ENCODE results near the gene ADAMTS17.

DNA sequence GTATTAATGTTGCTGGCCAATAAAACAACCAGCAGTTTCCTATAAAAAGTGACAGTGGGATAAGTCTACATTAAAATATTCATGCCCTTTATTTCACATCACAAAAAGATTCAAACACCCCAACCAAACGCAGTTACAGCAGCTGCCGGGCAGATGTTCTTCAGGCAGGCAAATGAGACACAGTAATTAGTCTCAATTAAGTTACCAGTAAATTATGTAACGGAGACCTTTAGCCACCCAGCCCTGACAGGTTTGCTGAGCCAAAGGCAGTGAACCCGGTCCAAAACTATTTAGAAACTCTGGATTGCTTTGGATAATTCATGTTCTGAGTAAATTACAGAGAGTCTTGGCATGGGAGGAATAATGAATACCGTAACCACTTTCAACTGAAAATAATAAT lies 319.4 kb downstream of the ADAMTS17 start:
- TF ChIP-seq, protein P1, sequence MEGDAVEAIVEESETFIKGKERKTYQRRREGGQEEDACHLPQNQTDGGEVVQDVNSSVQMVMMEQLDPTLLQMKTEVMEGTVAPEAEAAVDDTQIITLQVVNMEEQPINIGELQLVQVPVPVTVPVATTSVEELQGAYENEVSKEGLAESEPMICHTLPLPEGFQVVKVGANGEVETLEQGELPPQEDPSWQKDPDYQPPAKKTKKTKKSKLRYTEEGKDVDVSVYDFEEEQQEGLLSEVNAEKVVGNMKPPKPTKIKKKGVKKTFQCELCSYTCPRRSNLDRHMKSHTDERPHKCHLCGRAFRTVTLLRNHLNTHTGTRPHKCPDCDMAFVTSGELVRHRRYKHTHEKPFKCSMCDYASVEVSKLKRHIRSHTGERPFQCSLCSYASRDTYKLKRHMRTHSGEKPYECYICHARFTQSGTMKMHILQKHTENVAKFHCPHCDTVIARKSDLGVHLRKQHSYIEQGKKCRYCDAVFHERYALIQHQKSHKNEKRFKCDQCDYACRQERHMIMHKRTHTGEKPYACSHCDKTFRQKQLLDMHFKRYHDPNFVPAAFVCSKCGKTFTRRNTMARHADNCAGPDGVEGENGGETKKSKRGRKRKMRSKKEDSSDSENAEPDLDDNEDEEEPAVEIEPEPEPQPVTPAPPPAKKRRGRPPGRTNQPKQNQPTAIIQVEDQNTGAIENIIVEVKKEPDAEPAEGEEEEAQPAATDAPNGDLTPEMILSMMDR (IDR thresholded peaks at IDR 0.05) = no peak
- no peak for TF ChIP-seq POLR2A (IDR thresholded peaks at IDR 0.05)
- no peak for TF ChIP-seq EP300 (IDR thresholded peaks at IDR 0.05)
